NCI-H446 (cell line): ENCODE data around the gene TSFM.

ENCODE experiments used
- DNase-seq, 2 experiments: peaks; one replicate each; lab custom pipeline; 2025; lab: John Stamatoyannopoulos, UW

Gene TSFM

DNA sequence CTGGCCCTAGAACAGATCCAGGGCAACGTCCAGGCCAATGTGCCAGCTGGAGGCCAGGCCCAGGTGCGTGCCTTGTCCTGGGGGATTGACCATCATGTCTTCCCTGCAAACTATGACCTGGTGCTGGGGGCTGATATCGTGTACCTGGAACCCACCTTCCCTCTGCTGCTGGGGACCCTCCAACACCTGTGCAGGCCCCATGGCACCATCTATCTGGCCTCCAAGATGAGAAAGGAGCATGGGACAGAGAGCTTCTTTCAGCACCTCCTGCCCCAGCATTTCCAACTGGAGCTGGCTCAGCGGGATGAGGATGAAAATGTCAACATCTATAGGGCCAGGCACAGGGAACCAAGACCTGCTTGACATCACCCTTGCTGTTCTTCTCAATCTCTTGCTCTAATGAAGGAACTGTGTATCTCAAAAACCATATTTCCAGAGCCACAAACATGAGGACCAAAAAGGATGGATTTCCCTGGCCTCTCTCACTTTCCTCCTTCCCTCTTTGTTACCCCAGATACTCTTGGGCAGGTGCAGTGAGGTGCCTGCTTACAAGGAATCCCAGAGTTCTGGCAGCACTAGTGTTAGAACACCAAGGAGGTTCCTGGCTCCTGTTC is 2.2 kb upstream of the TSFM start:
- no peak for DNase-seq

DNA sequence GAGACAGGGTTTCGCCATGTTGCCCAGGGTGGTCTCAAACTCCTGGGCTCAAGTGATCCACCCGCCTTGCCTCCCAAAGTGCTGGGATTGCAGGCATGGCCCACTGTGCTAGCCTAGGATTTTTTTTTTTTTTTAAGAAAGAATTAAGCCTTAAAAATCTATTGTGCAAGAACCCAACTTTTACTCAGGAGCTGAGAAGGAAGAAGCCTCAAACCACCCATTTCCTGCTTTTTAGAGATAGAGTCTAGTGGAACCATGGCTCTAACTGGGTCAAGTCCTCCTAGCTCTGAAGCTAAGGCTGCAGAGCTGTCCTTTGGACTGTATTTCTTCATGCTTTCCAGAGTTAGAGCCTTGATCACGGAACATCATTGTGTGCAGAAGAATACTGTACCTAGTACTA is 1.3 kb upstream of the TSFM start:
- DNase-seq: no peak

DNA sequence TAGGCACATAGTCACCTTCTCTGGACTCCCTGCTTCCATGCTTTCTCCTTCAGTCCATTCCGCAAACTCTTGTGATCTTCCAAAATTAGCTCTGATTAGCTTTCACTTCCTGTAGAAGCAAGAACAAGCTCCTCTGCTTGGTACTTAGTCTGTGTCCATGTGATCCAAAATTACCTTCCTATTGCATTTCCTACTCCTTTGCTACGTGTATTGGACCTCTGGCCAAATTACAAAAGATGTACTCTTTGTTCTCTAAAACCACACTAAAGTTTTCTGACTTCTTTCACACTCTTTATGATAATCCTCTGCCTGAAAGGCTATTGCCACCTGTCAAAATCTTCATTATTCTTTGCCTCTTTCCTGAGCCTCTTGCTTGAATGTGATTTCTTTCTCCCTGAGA is 786 bp upstream of the TSFM start:
- no peak for DNase-seq

DNA sequence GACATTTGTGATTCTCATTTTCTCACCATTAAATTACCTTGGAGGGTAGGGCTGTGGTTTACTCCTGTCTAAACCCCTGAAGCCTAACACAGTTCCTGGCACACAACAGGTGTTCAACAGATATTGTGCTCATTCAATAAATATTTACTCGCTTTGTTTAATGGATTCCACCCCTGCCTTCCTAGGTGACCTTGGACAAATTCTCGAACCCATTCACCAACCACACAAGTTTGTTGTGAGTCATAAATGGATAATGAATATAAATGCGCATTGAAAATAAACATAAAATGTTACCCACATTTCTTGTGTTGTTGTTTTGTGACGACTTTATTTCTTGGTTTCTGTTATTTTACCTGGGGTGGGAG is 362 bp upstream of the TSFM start:
- no peak for DNase-seq

DNA sequence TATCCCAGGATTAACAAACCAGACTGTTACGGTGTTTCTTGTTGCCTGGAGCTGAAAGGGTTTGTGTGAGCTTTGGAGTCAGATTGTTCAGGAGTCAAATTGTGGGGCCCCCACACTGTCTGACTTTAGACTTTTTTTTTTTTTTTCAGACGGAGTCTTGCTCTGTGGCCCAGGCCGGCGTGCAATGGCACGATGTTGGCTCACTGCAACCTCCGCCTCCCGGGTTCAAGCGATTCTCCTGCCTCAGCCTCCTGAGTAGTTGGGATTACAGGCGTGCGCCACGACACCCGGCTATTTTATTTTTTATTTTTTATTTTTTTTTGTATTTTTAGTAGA is 847 bp downstream of the TSFM start:
- no peak for DNase-seq

DNA sequence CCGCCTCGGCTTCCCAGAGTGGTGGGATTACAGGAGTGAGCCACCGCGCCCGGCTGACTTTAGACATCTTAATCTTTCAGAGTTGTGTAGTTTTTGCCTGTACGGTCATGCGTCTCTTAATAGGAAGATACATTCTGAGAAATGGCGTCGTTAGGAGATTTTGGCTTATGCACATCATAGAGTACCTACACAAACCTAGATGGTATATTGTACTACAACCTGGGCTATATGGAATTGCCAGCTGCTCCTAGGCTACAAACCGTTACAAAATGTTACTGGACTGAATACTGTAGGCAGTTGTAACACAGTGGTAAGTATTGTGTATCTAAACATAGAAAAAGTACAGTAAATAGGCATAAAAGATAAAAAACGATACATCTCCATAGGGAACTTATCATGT is 1.3 kb downstream of the TSFM start:
- no peak for DNase-seq

DNA sequence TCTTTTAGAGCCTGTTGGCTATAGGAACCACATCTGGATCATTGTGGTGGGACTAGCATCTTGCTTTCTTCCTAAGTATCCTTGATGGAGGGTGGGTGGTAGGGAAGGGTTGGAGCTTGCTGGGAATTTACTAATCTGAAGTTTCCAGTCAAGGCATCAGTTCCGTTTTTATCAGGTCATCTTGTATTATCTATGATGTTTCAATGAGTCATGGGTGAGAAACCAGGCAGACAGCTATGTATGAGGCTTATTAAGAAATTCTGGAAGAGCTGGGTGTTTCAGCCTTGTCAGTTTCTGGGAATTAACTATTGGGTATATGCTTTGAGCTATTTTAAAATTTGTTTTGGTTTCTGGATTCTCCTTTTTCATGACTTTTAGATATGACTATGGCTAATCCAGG is 11.3 kb downstream of the TSFM start:
- DNase-seq: no peak

DNA sequence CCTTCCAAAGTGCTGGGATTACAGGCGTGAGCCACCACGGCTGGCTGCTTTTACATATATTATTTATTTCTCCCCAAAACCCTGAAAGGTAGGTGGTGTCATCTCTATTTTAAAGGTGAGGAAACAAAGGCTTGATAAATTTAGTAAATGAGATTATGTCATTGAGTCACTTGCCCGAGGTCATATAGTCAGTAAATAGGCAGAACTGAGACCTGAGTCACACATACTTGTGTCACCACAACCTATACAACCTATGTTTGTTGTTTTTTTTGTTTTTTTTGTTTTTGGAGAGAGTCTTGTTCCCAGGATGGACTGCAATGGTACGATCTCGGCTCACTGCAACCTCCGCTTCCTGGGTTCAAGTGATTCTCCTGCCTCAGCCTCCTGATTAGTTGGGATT is 12.8 kb downstream of the TSFM start:
- no peak for DNase-seq

DNA sequence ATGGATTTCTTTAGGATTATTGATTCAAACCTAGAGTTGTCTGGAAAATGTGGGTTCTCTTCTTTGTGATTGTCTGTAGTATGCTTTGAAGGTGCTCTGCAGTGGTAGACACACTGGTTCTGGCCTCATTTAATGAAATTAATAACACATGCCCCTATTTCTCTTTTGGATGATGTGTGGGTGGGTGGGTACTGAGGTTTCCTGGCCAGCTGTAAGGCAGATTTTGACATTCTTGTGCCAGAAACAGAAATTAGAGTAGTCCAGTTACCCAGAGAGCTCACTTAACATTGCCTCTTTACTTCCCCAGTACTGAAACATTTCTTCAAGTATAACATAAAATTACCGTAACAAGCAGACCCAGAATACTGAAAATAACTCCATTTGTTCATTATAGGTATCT is 14.4 kb downstream of the TSFM start:
- DNase-seq: no peak

DNA sequence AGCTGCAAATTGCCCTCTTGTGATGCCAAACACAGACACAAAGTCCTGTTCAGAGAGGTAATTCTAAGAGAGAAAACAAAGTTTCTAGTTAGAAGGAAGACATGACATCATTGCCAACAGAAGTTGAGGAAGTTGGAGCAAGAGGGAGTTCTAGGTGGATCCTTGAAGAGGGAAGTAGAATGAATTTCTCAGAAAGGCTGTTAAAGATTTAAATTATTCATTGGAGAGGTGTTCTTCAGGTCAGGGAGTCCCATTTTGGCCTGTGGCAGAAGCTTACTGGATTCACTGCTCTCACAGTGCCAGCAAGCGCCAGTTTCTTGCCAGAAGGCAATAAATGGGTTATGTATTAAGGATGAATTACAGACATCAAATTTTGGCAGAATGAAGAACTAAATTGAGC is 15.3 kb downstream of the TSFM start:
- DNase-seq: no peak

DNA sequence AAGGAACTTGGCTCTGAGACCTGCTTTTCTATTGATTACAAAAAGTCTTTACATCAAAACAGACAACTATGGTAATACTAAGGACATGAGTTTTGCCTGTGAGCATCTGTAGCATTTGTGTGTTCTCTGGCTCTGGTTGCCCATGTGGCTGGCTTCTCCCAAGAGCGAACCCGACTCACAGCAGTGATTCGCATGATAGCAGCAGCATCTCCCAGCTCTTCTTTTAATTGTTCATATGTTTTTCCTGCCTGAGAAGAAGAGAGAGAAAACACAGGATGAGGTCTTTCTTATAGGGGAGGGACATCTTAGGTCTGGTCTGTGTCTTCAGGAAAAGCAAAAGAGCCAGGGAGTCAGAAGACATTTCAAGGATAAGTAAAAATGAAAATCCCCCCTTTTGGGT is 18.4 kb downstream of the TSFM start:
- no peak for DNase-seq

DNA sequence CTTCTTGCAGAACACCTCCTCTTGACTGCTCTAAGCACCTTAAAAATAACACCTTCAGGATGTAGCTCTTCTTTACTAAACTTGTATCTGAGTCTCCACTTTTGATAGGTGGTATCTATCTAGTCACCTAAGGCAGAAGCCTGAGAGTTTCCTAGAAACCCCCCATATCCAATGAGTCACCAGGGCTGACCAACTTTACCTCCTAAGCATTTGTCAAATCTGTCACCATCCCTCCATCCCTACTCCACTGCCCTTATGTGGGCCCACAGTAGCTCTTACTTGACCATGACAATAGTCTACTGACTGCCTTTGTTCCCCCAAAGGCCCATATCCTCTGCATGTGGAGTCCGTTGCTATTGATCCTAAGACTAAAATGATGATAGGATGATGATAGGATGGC is 20.0 kb downstream of the TSFM start:
- DNase-seq: no peak

DNA sequence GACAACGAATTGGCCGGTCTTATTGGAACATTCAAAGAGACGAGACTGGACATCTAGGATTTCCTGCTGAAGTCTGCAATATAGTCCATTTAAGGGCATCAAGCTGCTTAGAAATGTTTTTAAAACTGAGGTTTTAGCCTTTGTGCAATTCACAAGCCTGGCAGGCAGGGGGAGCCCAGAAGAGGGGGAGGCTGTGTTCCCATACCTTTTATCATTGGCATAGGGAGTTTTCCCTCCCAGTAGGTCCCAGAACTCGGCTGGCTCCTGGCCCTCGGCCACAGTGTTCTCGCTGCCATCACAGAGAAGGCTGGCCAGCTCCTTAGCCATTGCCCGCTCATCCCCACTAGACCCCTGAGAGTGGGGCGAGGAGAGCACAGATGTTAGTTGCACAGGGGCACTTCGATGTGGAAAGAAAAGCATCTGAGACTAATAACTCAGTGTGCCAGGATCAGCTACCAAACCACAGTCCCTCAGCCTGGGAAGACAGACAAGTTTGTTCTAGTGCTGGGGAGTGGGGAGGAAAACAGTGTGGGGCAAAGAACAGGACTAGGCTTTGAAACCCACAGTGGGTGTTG is 20.8 kb downstream of the TSFM start:
- DNase-seq: peak; percentile 63 to 77

DNA sequence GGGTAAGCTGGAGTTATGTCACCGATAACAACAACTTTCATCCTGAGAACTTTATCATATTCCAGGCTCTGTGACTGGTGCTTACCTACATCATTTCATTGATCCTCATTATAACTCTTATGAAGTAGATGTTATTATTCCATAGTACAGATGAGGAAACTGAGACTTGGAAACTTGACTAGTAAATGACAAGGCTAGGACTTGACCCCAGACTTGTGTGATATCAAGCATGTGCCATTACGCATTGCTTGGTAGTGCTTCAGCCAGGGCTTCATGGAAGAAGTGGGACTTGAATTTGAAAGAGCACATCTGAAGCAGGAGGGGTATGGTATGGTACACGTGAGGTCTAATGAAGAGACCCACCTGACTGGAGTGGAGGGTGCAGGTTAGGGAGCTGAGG is 24.1 kb downstream of the TSFM start:
- no peak for DNase-seq

DNA sequence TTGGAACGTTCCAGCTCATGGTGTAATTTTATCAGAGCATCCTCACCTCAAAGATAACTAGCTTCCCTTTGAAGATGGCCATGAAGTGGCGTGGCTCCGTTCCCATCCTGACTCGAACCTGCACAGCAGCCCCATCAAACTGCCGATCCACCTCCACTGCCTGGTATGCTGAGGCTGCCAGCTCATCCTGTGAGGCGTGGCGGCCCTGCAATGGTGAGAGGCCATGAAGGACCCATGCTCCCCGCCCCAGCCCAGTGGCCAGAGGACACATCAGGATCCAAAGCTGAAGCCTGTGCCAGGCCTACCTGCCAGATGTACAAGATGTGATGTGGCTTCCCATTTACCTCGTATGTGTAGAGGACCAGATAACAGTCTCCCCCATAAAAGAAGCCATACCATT is 24.7 kb downstream of the TSFM start:
- no peak for DNase-seq

DNA sequence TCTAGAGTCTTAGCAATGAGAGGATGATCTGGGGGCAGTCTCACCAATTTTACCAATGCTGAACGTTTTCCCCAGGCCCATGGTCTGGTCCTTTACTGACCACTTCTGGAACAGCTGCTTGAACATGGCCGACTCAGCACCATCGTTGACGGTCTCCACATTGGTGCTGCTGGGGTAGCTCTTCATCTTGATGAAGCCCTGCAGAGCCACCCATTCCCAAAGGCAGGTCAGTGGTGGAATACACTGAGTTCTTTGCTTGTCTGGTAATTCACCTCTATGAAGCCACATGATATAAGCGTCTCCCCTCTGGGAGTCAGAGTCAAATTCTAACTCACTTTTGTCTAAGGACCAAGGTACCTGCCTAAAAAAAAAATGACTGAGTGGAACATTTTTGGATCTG is 25.8 kb downstream of the TSFM start:
- no peak for DNase-seq

DNA sequence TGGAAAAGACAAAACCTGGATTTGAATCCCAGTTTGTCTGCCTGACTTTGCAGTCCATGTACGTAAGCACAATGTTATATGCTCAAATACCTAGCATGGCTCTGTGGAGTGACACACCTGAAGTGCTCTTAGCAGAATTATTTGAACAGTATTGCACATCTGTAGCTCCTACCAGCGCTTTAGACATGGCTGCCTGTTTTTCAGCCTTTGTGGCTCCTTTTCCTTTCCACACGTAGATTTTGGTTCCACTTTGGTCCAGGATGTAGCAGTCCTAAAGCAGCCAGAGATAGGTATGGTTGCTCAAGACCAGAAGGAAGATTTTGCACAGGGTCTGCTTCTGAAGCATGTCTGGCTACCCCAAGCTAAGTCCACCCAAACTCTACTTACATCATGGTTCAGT is 26.8 kb downstream of the TSFM start:
- DNase-seq: no peak

DNA sequence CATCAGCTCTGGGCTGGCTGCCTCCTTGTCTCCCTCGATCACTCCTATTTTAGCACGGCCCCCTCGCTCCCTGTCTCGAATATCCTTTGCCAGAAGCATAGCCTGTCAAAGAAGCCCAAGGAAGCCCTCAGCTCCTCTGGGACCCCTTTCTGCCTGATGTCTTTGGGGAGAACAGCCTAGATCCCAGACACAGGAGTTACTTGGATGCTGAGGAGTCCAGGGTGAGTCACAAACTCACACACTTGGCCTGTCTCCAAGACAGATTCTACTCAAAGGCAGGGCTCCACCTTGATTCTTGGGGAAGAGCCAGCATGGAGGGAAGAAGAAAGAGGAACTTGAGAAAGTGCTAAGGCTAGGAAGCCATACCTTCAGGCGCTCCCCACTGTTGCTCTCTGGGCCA is 27.9 kb downstream of the TSFM start:
- no peak for DNase-seq

DNA sequence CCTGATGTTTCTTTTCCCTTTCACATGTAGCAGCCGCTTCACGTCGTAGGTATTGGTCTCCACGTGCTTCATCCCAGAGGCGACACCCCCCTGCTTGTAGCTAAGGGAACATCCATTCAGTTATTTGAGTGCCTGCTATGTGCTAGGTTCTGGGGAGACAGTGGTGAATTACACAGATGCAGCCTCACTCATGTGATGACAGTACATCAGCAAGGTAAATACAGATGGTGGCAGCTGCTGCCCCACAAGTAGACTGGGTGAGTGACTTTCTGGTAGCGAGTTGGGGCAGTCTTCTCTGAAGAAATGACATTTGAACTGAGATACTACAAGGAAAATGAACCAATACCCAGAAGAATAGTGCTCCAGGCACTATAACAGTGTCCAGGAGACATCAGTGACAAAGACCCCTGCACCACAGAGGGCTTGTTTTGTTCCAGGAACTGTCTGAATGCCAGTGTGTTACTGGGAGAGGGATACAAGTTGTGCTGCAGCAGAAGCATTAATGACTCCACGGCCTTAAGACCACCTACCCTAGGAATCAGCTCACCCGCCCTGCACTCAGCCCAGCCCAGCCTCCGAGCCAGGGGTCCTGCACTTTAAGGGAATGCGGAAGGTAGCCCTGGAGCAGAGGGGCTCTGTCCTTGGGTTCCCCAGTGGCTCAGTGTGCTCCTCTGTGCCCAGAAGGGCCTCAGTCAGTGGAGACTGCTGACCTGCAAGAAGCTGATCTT is 28.6 kb downstream of the TSFM start:
- no peak for DNase-seq

DNA sequence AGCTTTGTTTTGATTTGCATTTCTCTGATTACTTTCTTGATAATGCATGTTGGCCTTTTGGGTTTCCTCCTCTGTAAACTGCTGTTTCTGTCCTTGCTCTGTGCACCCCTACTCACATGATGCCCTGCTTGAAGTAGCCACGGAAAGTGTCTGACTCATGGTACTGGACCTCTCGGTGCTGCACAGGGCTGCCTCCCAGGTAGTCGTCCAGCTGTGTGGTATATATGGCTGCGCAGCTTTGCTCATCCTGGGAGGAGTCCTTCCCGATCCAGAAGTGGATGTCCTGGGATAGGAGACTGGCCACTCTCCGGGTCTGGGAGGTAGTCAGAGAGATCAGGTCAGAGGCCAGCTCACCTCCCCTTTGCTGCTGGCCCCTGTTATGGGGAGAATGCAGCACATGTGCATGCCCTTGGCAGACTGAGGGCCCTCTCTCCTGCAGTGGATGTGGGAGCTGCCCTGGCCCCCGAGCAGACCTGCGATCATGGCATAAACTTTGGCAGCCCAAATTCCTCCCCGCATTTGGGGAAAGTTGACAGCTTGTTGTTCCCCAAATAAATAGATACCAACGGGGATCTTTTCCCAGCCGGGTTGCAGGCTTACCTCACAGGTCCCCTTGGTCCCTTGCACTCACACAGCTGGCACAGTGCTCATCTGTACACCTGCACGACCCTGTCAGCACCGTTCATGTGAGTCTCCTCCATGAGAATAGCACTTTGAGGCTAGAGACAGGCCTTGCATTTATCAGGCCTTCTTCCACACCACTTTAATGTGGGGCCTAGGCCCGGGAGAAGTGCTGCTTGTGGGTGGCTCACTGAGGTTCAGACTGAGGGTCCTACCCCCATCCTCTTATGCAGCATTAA is 30.8 kb downstream of the TSFM start:
- no peak for DNase-seq

DNA sequence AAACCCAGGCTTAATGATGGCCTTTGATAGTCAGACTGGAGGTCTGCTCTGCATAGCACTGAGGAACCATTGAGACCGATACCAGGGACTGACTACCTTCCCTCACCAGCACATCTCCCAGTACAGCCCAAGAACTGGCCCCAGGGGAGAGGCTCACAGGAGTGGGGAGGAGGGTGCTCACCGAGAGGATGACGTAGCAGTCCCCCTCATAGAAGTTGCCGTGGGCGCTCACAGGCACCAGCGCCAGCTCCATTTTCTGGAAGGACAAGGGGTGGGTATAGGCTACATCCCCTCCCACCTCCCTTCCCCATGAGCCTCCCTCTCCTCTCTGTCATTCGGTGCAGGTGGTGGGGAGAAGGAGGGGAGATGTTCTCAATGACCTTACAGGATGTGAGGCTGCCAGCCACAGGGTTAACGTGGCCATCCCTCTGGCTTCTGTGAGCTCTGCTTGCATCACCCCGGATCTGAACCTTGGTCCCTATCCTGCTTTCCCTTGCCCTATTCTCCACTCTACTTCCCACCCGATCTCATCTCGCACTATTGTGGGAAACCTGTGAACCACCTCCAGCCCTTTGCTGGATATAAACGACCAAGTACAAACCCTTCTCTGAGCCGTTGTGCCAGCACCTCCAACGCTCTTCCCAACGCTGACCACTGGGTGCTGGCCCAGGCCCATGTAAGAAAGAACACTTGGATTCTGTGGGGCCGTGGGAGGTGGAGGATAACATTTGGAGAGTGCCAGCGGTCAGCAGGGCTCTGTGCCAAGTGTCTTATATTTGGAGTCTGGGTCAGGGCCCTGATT is 31.6 kb downstream of the TSFM start:
- DNase-seq: no peak
